Astrocyte (in vitro differentiated cells and primary cell): ENCODE data around the gene COBL. TPM values are rescaled to one million over a fixed set of nuclear protein-coding genes. Genes with fewer than 3 reads are reported as not detected.

Source experiments
- DNase-seq: peaks from one replicate; pipeline ENCODE4 v3.0.0-alpha.2; 2010; ENCODE audit warnings: low read depth
- FAIRE-seq: peaks from 2 replicates; lab custom pipeline; 2011; peaks lifted over from hg19 to GRCh38; lab: Jason Lieb, UNC
- H2AFZ ChIP-seq: 2 replicates; pipeline ENCODE4 v1.6.0; 2012; ENCODE audit warnings: low read depth, low read length, inconsistent platforms
- H3K27ac ChIP-seq: 2 replicates; pipeline ENCODE4 v1.5.1; 2011; ENCODE audit warnings: low read depth, low read length, inconsistent platforms
- H3K27me3 ChIP-seq: 2 replicates; pipeline ENCODE4 v1.6.0; 2011; ENCODE audit warnings: low read length, inconsistent platforms; ENCODE audit not compliant: insufficient read depth
- H3K36me3 ChIP-seq: 2 replicates; pipeline ENCODE4 v1.5.1; 2011; ENCODE audit warnings: low read length, inconsistent platforms; ENCODE audit not compliant: insufficient read depth
- H3K4me1 ChIP-seq: 2 replicates; pipeline ENCODE4 v1.5.1; 2011; ENCODE audit warnings: low read length, inconsistent platforms; ENCODE audit not compliant: insufficient read depth
- H3K4me2 ChIP-seq: 2 replicates; pipeline ENCODE4 v1.6.0; 2012; ENCODE audit warnings: low read length, inconsistent platforms
- H3K4me3 ChIP-seq: 2 replicates; pipeline ENCODE4 v1.5.1; 2011; ENCODE audit warnings: low read depth, mild to moderate bottlenecking, low read length, inconsistent platforms; ENCODE audit not compliant: insufficient read depth
- H3K79me2 ChIP-seq: 2 replicates; pipeline ENCODE4 v1.6.0; 2012; ENCODE audit warnings: mild to moderate bottlenecking, low read length, inconsistent platforms; ENCODE audit not compliant: insufficient read depth
- H3K9ac ChIP-seq: 2 replicates; pipeline ENCODE4 v1.6.0; 2012; ENCODE audit warnings: mild to moderate bottlenecking, low read length, inconsistent platforms
- H3K9me3 ChIP-seq: 2 replicates; pipeline ENCODE4 v1.5.1; 2012; ENCODE audit warnings: low read depth, mild to moderate bottlenecking, low read length, inconsistent platforms; ENCODE audit not compliant: insufficient read depth
- H4K20me1 ChIP-seq: 2 replicates; pipeline ENCODE4 v1.6.0; 2012; ENCODE audit warnings: low read length, inconsistent platforms; ENCODE audit not compliant: insufficient read depth
- H3K27ac Mint-ChIP-seq: one replicate; pipeline ENCODE4 v1.8.0; 2021; ENCODE audit warnings: mild to moderate bottlenecking, mixed read lengths; ENCODE audit not compliant: unreplicated experiment
- H3K27me3 Mint-ChIP-seq: one replicate; pipeline ENCODE4 v1.8.0; 2021; ENCODE audit warnings: low read depth, mixed read lengths; ENCODE audit not compliant: unreplicated experiment
- H3K36me3 Mint-ChIP-seq: one replicate; pipeline ENCODE4 v1.8.0; 2021; ENCODE audit warnings: low read depth, mixed read lengths; ENCODE audit not compliant: unreplicated experiment
- H3K4me1 Mint-ChIP-seq: one replicate; pipeline ENCODE4 v1.8.0; 2021; ENCODE audit warnings: low read depth, mixed read lengths; ENCODE audit not compliant: unreplicated experiment
- H3K4me3 Mint-ChIP-seq: one replicate; pipeline ENCODE4 v1.8.0; 2021; ENCODE audit warnings: mild to moderate bottlenecking, moderate library complexity, mixed read lengths; ENCODE audit not compliant: unreplicated experiment
- H3K9me3 Mint-ChIP-seq: one replicate; pipeline ENCODE4 v1.8.0; 2021; ENCODE audit warnings: mild to moderate bottlenecking, mixed read lengths; ENCODE audit not compliant: unreplicated experiment
- CTCF ChIP-seq: IDR thresholded peaks from 2 replicates; pipeline ENCODE4 v1.5.1; 2011; ENCODE audit warnings: low read depth, mild to moderate bottlenecking, inconsistent platforms, low read length, moderate library complexity; ENCODE audit not compliant: insufficient read depth
- EZH2 ChIP-seq: IDR thresholded peaks from 2 replicates; pipeline ENCODE4 v1.6.1; 2012; ENCODE audit warnings: mild to moderate bottlenecking, low read length, inconsistent platforms; ENCODE audit not compliant: insufficient read depth
- total RNA-seq: library from RNA; stranded (reverse); gene quantifications from 2 replicates; pipeline ENCODE4 v1.2.1, GENCODE V29; 2021

Gene COBL
- total RNA-seq, 1 donor from 2014 or later: 6.4 TPM

DNA sequence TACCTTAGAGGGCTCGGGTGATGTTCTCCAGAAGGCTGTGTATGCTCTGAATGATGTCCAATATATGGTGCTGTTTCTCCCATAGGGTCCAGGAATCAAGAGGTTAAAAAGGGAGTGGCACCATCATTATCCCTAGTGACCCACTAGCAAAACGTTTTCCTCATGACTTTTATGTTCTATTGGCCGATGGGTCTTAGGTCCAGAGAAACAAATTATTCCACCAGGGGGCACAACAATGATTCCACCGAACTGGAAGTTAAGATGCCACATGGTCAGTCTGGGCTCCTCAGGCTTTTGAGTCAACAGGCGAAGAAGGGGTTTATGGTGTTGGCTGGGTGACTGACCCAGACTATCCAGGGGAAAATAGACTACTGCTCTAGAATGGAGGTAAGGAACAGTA is 256.1 kb downstream of the COBL start:
- TF ChIP-seq EZH2 (no peak), CTCF (no peak)

DNA sequence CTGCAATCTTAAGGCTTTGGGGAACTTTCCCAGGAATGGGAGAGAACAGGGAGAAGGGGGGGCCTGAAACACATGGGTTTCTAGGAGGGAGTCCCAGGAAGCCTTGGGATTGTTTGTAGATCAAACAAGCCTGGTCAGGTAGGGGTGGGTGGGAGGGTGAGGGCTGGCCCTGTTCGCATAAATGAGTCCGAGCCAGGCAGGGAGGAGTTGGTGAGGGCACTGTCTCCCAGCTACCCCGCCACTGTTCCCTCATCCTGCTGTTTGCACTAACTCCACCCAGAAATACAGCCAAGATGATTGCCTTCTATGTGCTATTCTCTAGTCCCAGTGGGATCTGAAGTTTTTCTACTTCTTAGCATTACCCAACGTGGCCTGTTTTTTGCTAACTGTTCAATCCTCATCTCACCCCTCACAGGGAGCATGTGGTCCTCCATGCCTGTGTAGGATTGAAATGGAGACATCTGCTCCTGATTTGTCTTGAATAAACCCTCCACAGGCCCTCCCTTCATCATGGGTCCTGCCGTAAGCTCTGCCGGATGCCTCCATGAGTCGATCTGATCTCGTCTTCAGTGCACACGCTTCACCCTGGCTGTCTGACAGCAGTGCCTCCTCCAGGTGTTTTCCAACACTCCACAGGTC is 257.0 kb downstream of the COBL start:
- DNase-seq (no peak), FAIRE-seq (no peak)
- Histone ChIP-seq H3K36me3 (no peaks in the 10 kb centered on the region), H3K27ac (no peak overlapping the region), H4K20me1 (no peaks in the 10 kb centered on the region), H3K9ac (no peak overlapping the region), H3K9me3 (no peaks in the 10 kb centered on the region), H3K27me3 (peaks cover 7% of the 10 kb centered on the region), H3K79me2 (no peaks in the 10 kb centered on the region), H3K4me3 (no peak overlapping the region), H3K4me2 (no peak overlapping the region), H3K4me1 (no peaks in the 10 kb centered on the region), H2AFZ (no peak overlapping the region)
- Mint-ChIP-seq H3K27me3 (peaks cover 4% of the 10 kb centered on the region), H3K4me3 (no peak overlapping the region), H3K27ac (no peak overlapping the region), H3K4me1 (peaks cover 13% of the 10 kb centered on the region), H3K36me3 (no peaks in the 10 kb centered on the region), H3K9me3 (peaks cover 3% of the 10 kb centered on the region)
- TF ChIP-seq CTCF (no peak), EZH2 (no peak)

More for the DNA sequence above, 256.1 kb downstream of the COBL start:
- Histone ChIP-seq H3K36me3 (no peaks in the 10 kb centered on the region), H3K79me2 (no peaks in the 10 kb centered on the region), H2AFZ (no peak overlapping the region), H3K9me3 (no peaks in the 10 kb centered on the region), H3K27ac (no peak overlapping the region), H3K4me2 (no peak overlapping the region), H3K4me1 (no peaks in the 10 kb centered on the region), H3K9ac (no peak overlapping the region), H4K20me1 (no peaks in the 10 kb centered on the region), H3K4me3 (no peak overlapping the region), H3K27me3 (peaks cover 3% of the 10 kb centered on the region)
- DNase-seq: no peak
- FAIRE-seq: no peak
- no peaks in the 10 kb centered on the region for H3K36me3 Mint-ChIP-seq
- H3K27me3 Mint-ChIP-seq: peaks cover 6% of the 10 kb centered on the region
- H3K9me3 Mint-ChIP-seq: peaks cover 6% of the 10 kb centered on the region
- peaks cover 13% of the 10 kb centered on the region for H3K4me1 Mint-ChIP-seq
- H3K4me3 Mint-ChIP-seq: no peak overlapping the region
- no peak overlapping the region for H3K27ac Mint-ChIP-seq

GRCh38 chr7:51058764-51059163 is 257.8 kb downstream of the COBL start:
- Histone ChIP-seq H3K27me3 (peaks cover 7% of the 10 kb centered on the region), H3K36me3 (no peaks in the 10 kb centered on the region), H3K9me3 (no peaks in the 10 kb centered on the region), H4K20me1 (no peaks in the 10 kb centered on the region), H2AFZ (no peak overlapping the region), H3K4me2 (no peak overlapping the region), H3K4me1 (no peaks in the 10 kb centered on the region), H3K27ac (no peak overlapping the region), H3K79me2 (no peaks in the 10 kb centered on the region), H3K4me3 (no peak overlapping the region), H3K9ac (no peak overlapping the region)
- Mint-ChIP-seq H3K27me3 (peaks cover 4% of the 10 kb centered on the region), H3K4me3 (no peak overlapping the region), H3K4me1 (peaks cover 13% of the 10 kb centered on the region), H3K36me3 (no peaks in the 10 kb centered on the region), H3K27ac (no peak overlapping the region), H3K9me3 (no peaks in the 10 kb centered on the region)
- DNase-seq (no peak), FAIRE-seq (no peak)
- no peak for TF ChIP-seq CTCF
- no peak for TF ChIP-seq EZH2
